IPS-15b (cell line): ENCODE results near the gene COG1.
A peak's percentile ranks its signal among the peaks of the same experiment; 100 is the strongest.

Source experiments
- H3K27me3 ChIP-seq: one replicate; pipeline ENCODE4 v1.6.1; 2013; ENCODE audit warnings: low read length; ENCODE audit not compliant: control insufficient read depth, insufficient read depth
- H3K36me3 ChIP-seq: one replicate; pipeline ENCODE4 v1.6.1; 2013; ENCODE audit warnings: low read length; ENCODE audit not compliant: control insufficient read depth, insufficient read depth
- H3K4me1 ChIP-seq: one replicate; pipeline ENCODE4 v1.6.1; 2013; ENCODE audit warnings: mild to moderate bottlenecking, low read length; ENCODE audit not compliant: control insufficient read depth, insufficient read depth
- H3K4me3 ChIP-seq: one replicate; pipeline ENCODE4 v1.5.1; 2013; ENCODE audit warnings: low read depth, low read length
- H3K9ac ChIP-seq: one replicate; pipeline ENCODE4 v1.6.1; 2013; ENCODE audit warnings: low read depth, mild to moderate bottlenecking, low read length
- H3K9me3 ChIP-seq: one replicate; pipeline ENCODE4 v1.6.1; 2013; ENCODE audit warnings: mild to moderate bottlenecking, low read length; ENCODE audit not compliant: control insufficient read depth, insufficient read depth

Gene COG1

DNA sequence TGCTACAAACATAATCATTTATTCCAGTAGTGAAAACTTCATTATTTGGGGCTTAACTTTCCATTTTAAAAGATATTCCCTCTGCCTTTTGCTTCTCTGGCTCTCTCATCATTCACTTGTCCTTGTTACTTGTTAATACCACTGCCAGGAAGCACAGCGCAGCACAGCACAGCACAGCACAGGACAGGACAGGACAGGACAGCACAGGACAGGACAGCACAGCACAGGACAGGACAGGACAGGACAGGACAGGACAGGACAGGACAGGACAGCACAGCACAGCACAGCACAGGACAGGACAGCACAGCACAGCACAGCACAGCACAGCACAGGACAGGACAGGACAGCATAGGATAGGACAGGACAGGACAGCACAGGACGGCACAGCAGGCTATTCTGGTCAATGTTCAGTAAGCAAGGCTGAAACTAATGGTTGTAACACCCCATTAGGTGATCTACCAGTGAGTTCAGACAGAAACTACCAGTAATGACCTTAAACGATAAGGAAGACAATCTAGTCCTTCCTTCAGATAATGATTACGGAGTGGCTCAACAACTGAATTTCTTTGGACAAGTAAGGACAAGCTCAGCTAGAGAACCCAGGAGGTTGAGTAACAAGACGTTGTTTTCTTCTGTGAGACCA, 31.9 kb downstream of the COG1 start:
- H3K27me3 ChIP-seq: no peaks in the 10 kb centered on the region
- no peaks in the 10 kb centered on the region for H3K9me3 ChIP-seq
- H3K36me3 ChIP-seq: no peaks in the 10 kb centered on the region
- H3K4me3 ChIP-seq: no peak overlapping the region
- H3K9ac ChIP-seq: no peak overlapping the region
- H3K4me1 ChIP-seq: peaks cover 13% of the 10 kb centered on the region

DNA sequence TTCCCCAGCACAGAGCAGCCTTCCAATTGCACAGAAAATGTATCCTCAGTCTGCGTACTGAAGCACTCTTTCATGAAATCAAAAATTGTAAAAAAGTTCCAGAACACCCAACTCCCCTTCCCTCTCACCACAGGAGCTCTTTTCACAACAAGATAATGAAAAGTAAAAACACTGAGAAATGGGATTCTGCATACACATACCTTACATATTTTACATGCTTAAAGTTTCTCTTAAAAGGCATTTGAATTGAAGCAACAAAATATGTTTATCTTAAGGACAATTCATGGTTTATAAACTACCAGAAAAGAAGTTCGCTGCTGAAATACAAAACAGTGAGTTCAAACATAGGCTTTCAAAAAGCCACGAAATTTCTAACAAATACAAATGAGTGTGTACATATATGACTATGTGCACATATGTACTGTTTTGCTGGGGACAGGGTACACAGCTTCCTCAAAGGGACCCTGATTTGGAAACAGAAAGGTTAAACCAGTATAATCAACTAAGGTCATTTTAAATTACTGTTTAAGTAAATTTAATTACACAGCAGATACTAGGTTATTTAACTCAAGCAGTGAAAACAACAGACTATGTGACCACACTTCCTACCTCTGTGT, 33.8 kb downstream of the COG1 start:
- peaks cover 13% of the 10 kb centered on the region for H3K4me1 ChIP-seq
- H3K27me3 ChIP-seq: no peaks in the 10 kb centered on the region
- H3K36me3 ChIP-seq: no peaks in the 10 kb centered on the region
- H3K4me3 ChIP-seq: no peak overlapping the region
- H3K9me3 ChIP-seq: no peaks in the 10 kb centered on the region
- no peak overlapping the region for H3K9ac ChIP-seq

DNA sequence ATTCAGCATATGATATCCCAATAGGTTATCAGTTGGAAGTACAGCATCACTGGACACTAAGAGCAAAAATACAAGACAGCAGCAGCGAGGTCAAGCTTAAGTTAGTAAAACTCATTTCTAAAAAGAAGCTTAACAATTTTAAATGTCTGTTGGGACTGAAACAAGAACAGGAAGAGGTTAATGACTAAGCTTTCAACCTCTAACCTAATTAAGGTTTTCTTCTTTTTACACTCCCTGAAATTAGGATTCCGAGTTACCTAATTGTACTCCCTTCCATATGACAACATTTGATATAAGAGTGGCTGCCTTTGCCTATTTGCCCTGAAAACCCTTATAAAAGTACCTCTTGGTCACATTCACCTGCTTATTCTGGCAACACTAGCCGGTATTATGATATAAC, 34.5 kb downstream of the COG1 start:
- no peak overlapping the region for H3K9ac ChIP-seq
- no peaks in the 10 kb centered on the region for H3K27me3 ChIP-seq
- no peaks in the 10 kb centered on the region for H3K36me3 ChIP-seq
- peaks cover 13% of the 10 kb centered on the region for H3K4me1 ChIP-seq
- no peaks in the 10 kb centered on the region for H3K9me3 ChIP-seq
- no peak overlapping the region for H3K4me3 ChIP-seq

DNA sequence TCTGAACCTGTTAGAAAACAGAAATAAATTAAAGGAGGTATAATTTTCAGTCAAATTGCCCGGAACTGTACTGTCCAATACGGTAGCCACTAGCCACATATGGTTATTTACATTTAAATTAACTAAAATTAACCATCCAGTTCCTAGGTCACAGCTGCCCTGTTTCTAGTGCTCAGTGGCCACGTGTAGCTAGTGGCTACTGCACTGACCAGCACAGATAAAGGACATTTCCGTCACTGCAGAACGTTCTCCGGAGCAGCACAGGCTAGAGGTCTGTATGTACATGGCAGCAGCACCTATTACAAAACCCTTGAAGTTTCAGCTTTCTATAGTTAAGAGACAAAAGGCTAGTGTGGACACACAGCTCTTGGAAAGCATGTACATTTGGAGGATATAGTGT, 35.1 kb downstream of the COG1 start:
- no peak overlapping the region for H3K4me3 ChIP-seq
- H3K36me3 ChIP-seq: no peaks in the 10 kb centered on the region
- no peaks in the 10 kb centered on the region for H3K9me3 ChIP-seq
- no peaks in the 10 kb centered on the region for H3K27me3 ChIP-seq
- no peak overlapping the region for H3K9ac ChIP-seq
- H3K4me1 ChIP-seq: peaks cover 13% of the 10 kb centered on the region

DNA sequence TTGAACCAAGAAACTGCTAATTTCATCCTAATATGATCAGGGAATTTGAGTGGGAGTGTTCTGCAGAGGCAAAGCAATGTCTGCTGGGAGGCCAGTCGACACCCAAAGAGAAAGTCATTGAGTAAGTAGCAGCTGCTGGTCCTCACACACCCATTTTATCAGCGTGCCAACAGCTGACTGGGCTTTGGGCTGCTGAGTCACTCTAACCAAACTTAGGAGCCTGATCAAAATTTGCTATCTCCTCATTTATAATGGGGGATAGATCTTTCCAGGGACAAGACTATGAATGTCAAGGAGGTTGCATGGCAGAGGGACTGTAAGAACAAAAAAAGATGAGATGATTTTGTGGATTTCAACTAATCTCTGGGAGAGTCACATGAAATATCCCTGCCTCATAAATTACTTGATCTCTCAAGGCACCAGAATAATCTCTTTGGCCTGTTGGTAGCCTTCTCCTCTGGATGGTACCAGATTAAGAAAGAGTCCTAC, 35.9 kb downstream of the COG1 start:
- Histone ChIP-seq H3K36me3 (no peaks in the 10 kb centered on the region), H3K4me3 (no peak overlapping the region), H3K9ac (no peak overlapping the region), H3K4me1 (peaks cover 13% of the 10 kb centered on the region), H3K9me3 (no peaks in the 10 kb centered on the region), H3K27me3 (no peaks in the 10 kb centered on the region)

DNA sequence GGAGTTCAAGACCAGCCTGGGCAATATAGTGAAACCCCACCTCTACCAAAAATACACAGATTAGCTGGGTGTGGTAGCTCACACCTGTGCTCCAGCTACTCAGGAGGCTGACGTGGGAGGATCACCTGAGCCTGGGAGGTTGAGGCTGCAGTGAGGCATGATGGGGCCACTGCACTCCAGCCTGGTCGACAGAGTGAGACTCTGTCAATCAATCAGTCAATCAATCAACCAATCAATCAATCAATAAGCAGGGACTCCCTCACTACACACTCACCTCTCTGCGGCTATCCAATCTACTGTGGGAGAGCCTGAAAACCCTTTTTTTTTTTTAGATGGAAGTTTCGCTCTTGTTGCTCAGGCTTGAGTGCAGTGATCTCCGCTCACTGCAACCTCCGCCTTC, 37.2 kb downstream of the COG1 start:
- H3K27me3 ChIP-seq: no peaks in the 10 kb centered on the region
- H3K9me3 ChIP-seq: no peaks in the 10 kb centered on the region
- H3K4me1 ChIP-seq: peaks cover 13% of the 10 kb centered on the region
- no peak overlapping the region for H3K9ac ChIP-seq
- no peaks in the 10 kb centered on the region for H3K36me3 ChIP-seq
- no peak overlapping the region for H3K4me3 ChIP-seq

DNA sequence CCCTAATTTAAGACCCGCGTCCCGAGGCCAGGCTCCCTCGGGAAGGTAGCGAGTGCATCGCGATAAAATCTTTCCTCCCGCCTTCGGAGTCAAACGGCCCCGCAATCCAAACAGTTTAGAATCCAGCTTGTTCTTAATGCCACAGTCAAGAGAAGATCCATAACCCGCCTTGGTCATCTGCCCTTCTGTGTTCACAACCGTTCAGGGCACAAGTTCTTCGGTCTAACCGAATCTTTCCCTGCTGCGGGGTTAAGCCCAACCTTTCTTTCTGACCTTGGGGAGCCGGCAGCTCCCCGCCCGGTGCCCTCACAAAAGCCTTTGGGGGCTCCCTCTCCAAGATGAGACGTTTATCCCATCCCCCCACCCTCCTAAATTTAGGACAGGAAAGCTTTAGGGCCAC, 38.5 kb downstream of the COG1 start:
- Histone ChIP-seq H3K4me3 (peak overlapping the region; percentile 95), H3K9ac (peak overlapping the region; percentile 61), H3K27me3 (no peaks in the 10 kb centered on the region), H3K36me3 (peaks cover 3% of the 10 kb centered on the region), H3K4me1 (peaks cover 13% of the 10 kb centered on the region), H3K9me3 (no peaks in the 10 kb centered on the region)

DNA sequence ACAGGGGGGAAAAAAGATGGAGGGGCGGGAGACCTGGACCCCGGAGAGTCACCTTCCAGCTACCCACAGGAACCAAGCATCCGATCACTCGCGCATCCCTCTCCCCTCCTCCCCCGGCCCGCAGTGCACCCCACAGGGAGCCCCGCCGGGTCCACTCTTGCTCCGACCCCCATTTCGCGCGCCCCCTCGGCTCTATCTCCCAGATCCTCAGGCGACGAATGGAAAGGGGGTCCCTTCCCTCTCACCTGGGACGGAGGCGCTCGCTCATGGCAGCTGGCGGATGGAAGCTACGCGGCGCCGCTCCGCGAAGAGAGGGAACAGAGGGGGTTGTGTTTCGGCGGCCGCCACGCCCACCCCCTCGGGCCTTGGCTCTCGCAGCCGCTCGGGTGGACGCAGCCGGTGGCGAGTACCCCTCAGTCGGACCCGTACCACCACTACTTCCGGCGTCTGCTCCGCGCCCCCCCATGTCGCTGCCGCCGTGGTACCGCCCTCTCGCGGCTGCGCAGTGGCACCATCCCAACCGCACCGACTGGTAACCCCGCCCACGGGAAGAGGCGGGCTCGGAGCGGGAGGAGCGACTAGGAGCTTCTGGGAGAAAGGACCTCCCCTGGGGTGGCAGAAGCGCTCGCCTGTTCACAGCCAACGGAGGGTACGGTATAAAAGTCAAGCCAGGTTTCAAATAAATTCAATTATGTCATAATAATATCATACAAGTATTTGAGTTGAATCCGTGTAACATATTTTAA, 39.2 kb downstream of the COG1 start:
- peak overlapping the region; percentile 61 for H3K9ac ChIP-seq
- peaks cover 8% of the 10 kb centered on the region for H3K4me1 ChIP-seq
- H3K4me3 ChIP-seq: peak overlapping the region; percentile 95
- H3K27me3 ChIP-seq: no peaks in the 10 kb centered on the region
- no peaks in the 10 kb centered on the region for H3K9me3 ChIP-seq
- peaks cover 8% of the 10 kb centered on the region for H3K36me3 ChIP-seq

DNA sequence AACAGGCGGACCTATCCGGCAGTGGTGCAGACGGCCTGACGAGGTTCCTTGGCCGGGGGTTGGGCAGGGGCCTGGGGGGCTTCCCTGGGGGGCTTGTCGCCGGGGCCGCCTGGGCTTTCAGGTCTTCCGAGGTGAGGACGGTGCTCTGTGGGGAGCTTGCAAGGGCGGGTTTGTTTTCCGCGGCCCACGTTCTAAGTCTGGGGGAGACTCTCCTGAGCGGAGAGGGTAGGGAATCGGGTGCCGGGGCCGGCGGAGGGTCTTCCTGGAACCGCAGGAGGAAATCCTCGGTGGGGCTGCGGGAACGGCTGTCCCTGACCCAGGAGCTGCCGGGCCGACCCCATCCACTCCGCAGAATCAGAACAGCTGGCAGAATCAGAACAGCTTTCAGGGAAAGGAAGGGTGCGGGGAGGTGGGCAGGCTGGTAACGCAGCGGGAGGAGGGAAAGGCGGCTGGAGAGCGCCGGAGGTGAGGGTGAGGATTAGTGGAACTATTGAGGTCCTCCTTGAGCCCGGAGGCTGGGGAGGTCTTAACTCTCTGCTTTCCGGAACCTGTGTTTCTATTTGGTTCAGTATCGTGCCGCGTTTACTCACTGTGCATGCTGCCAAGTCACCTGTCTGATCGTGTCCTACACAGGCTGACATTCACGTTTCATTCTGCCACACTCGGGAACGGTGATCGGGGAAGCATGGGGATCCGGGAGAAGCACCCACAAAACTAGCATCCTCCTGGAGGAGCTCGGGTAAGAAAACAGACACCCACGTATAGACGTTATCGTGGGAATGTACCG, 39.9 kb downstream of the COG1 start:
- Histone ChIP-seq H3K9me3 (no peaks in the 10 kb centered on the region), H3K27me3 (no peaks in the 10 kb centered on the region), H3K36me3 (peaks cover 11% of the 10 kb centered on the region), H3K4me3 (peak overlapping the region; percentile 95), H3K9ac (peak overlapping the region; percentile 50), H3K4me1 (peaks cover 8% of the 10 kb centered on the region)

DNA sequence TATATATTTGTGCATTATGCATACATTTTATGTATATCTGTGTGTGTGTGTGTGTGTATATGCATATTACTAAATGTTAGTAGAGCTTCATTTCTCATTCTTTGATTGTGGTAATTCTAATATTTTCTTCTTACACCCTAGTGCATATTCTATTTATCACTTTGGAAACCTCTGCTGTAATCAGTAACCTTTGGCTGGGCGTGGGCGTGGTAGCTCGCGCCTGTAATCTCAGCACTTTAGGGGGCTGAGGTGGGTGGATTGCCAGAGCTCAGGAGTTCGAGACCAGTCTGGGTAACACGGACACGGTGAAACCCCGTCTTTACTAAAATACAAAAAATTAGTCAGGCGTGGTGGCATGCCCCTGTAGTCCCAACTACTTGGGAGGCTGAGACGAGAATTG, 41.9 kb downstream of the COG1 start:
- H3K36me3 ChIP-seq: peaks cover 14% of the 10 kb centered on the region
- H3K4me3 ChIP-seq: no peak overlapping the region
- H3K4me1 ChIP-seq: no peaks in the 10 kb centered on the region
- no peak overlapping the region for H3K9ac ChIP-seq
- no peaks in the 10 kb centered on the region for H3K27me3 ChIP-seq
- no peaks in the 10 kb centered on the region for H3K9me3 ChIP-seq

DNA sequence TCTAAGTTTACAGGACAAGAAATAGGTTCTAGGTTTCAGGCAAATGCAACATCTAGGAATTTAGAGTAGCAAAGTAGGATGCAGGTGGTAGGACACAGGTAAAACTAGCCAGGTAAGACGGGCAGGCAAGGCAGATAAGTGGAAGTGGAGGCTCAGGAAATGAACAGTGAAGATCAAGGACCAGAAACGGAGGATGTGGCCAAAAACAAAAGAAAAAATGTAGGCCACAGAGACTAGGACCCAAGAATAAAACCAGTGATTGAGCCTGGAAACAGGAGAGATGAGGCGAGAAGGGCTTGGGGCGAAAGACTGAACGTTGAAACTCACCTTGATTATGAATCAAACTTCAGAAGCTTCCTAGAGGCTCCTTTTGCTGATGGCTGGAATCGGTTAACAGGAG, 44.9 kb downstream of the COG1 start:
- Histone ChIP-seq H3K9ac (no peak overlapping the region), H3K36me3 (peaks cover 21% of the 10 kb centered on the region), H3K4me3 (no peak overlapping the region), H3K4me1 (no peaks in the 10 kb centered on the region), H3K27me3 (no peaks in the 10 kb centered on the region), H3K9me3 (no peaks in the 10 kb centered on the region)
